Measurements from ENCODE around the gene SNRNP200. TPM values are rescaled to one million over a fixed set of nuclear protein-coding genes. Genes with fewer than 3 reads are reported as not detected.

The SNRNP200 gene
- total and polyA plus RNA-seq, 4 donors, result 28.1 to 75.2 (median 47.5) TPM

GRCh38 chr2:96305979-96306308 is 598 bp upstream of the SNRNP200 start:
- DNase-seq (ENCODE audit: low spot score), result no peak
- peaks cover 2 to 21% (median 15%) of the 10 kb centered on the region in 4 donors for H3K4me1 ChIP-seq (ENCODE audit: control insufficient read depth in 4 of 4, insufficient read depth in 4 of 4, low read length in 3 of 4)
- H3K27ac ChIP-seq (ENCODE audit: low read depth in 1 of 2, low read length in 2 of 2), result peak overlapping the region; percentile 56 to 71
- H3K36me3 ChIP-seq (ENCODE audit: control insufficient read depth in 4 of 4, insufficient read depth in 3 of 4, low read depth in 1 of 4, low read length in 3 of 4), result peaks cover 9 to 26% (median 24%) of the 10 kb centered on the region in 4 donors
- H3K9me3 ChIP-seq (ENCODE audit: control insufficient read depth in 4 of 4, low read length in 3 of 4), result no peaks in the 10 kb centered on the region
- peak overlapping the region; percentile 81 to 99 (median 92) for H3K4me3 ChIP-seq (ENCODE audit: low read depth in 1 of 3, low read length in 3 of 3)
- WGBS, result 24% methylated on average over 9 of the region's 9 CpGs
- no peaks in the 10 kb centered on the region for H3K27me3 ChIP-seq (ENCODE audit: control insufficient read depth in 4 of 4, insufficient read depth in 4 of 4, low read length in 3 of 4)
- H3K9ac ChIP-seq (ENCODE audit: low read depth in 1 of 2, low read length in 2 of 2), result peak overlapping the region in 1 of 2 donors; percentile 17
- no peak for TF ChIP-seq YY1 (IDR thresholded peaks at IDR 0.05)
- no peak for TF ChIP-seq EGR1 (IDR thresholded peaks at IDR 0.05; ENCODE audit: low read depth in 2 of 2)
- TF ChIP-seq GABPA (IDR thresholded peaks at IDR 0.05 in 1 of 2, conservative IDR thresholded peaks at IDR 0.05 in 1 of 2), result no peak
- TF ChIP-seq JUND (IDR thresholded peaks at IDR 0.05), result no peak
- no peak for TF ChIP-seq ATF3 (IDR thresholded peaks at IDR 0.05)
- no peak for TF ChIP-seq HNF4A (conservative IDR thresholded peaks at IDR 0.05)
- TF ChIP-seq, protein P1, sequence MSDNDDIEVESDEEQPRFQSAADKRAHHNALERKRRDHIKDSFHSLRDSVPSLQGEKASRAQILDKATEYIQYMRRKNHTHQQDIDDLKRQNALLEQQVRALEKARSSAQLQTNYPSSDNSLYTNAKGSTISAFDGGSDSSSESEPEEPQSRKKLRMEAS (IDR thresholded peaks at IDR 0.05), result no peak
- no peak for TF ChIP-seq NR2F2 (IDR thresholded peaks at IDR 0.05)
- no peak for TF ChIP-seq RXRA (IDR thresholded peaks at IDR 0.05)
- TF ChIP-seq SP1 (IDR thresholded peaks at IDR 0.05), result no peak
- TF ChIP-seq FOXA1 (IDR thresholded peaks at IDR 0.05), result no peak
- no peak for TF ChIP-seq TAF1 (conservative IDR thresholded peaks at IDR 0.05)
- TF ChIP-seq, protein P2, sequence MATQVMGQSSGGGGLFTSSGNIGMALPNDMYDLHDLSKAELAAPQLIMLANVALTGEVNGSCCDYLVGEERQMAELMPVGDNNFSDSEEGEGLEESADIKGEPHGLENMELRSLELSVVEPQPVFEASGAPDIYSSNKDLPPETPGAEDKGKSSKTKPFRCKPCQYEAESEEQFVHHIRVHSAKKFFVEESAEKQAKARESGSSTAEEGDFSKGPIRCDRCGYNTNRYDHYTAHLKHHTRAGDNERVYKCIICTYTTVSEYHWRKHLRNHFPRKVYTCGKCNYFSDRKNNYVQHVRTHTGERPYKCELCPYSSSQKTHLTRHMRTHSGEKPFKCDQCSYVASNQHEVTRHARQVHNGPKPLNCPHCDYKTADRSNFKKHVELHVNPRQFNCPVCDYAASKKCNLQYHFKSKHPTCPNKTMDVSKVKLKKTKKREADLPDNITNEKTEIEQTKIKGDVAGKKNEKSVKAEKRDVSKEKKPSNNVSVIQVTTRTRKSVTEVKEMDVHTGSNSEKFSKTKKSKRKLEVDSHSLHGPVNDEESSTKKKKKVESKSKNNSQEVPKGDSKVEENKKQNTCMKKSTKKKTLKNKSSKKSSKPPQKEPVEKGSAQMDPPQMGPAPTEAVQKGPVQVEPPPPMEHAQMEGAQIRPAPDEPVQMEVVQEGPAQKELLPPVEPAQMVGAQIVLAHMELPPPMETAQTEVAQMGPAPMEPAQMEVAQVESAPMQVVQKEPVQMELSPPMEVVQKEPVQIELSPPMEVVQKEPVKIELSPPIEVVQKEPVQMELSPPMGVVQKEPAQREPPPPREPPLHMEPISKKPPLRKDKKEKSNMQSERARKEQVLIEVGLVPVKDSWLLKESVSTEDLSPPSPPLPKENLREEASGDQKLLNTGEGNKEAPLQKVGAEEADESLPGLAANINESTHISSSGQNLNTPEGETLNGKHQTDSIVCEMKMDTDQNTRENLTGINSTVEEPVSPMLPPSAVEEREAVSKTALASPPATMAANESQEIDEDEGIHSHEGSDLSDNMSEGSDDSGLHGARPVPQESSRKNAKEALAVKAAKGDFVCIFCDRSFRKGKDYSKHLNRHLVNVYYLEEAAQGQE (IDR thresholded peaks at IDR 0.05), result no peak
- no peak for TF ChIP-seq RAD21 (IDR thresholded peaks at IDR 0.05)
- TF ChIP-seq FOXA2 (IDR thresholded peaks at IDR 0.05), result no peak
- no peak for TF ChIP-seq ZBTB33 (IDR thresholded peaks at IDR 0.05)

GRCh38 chr2:96304606-96305005 is 740 bp downstream of the SNRNP200 start:
- Histone ChIP-seq H3K27ac (ENCODE audit: low read depth in 1 of 2, low read length in 2 of 2) (no peak overlapping the region), H3K27me3 (ENCODE audit: control insufficient read depth in 4 of 4, insufficient read depth in 4 of 4, low read length in 3 of 4) (no peaks in the 10 kb centered on the region), H3K4me3 (ENCODE audit: low read depth in 1 of 3, low read length in 3 of 3) (peak overlapping the region; percentile 81 to 99 (median 92)), H3K9ac (ENCODE audit: low read depth in 1 of 2, low read length in 2 of 2) (peak overlapping the region; percentile 58 to 91), H3K4me1 (ENCODE audit: control insufficient read depth in 4 of 4, insufficient read depth in 4 of 4, low read length in 3 of 4) (peaks cover 2 to 21% (median 15%) of the 10 kb centered on the region in 4 donors), H3K36me3 (ENCODE audit: control insufficient read depth in 4 of 4, insufficient read depth in 3 of 4, low read depth in 1 of 4, low read length in 3 of 4) (peaks cover 9 to 34% (median 32%) of the 10 kb centered on the region in 4 donors), H3K9me3 (ENCODE audit: control insufficient read depth in 4 of 4, low read length in 3 of 4) (no peaks in the 10 kb centered on the region)
- TF ChIP-seq, protein P1 (IDR thresholded peaks at IDR 0.05), result no peak
- TF ChIP-seq ZBTB33 (IDR thresholded peaks at IDR 0.05), result no peak
- TF ChIP-seq NR2F2 (IDR thresholded peaks at IDR 0.05), result no peak
- no peak for TF ChIP-seq HNF4A (conservative IDR thresholded peaks at IDR 0.05)
- TF ChIP-seq EGR1 (IDR thresholded peaks at IDR 0.05; ENCODE audit: low read depth in 2 of 2), result no peak
- TF ChIP-seq TAF1 (conservative IDR thresholded peaks at IDR 0.05), result no peak
- TF ChIP-seq GABPA (IDR thresholded peaks at IDR 0.05 in 1 of 2, conservative IDR thresholded peaks at IDR 0.05 in 1 of 2), result no peak
- WGBS, result 73% methylated on average over 11 of the region's 11 CpGs
- DNase-seq (ENCODE audit: low spot score), result no peak
